Measurements from ENCODE around the gene ARHGAP24.

Gene ARHGAP24

GRCh38 chr4:85779165-85779564 is 304.2 kb downstream of the ARHGAP24 start:
- Histone ChIP-seq H3K27ac (ENCODE audit: low read depth, low read length) (no peak overlapping the region), H4K20me1 (ENCODE audit: low read depth, low read length) (no peaks in the 10 kb centered on the region), H3K4me2 (ENCODE audit: low read depth, low read length, poor library complexity, severe bottlenecking) (peak overlapping the region; percentile 46), H3F3A (ENCODE audit: insufficient read depth) (peaks cover 4% of the 10 kb centered on the region; the same call in 1 of the 2 replicates), H3K9me2 (replicated peaks; ENCODE audit: insufficient read depth, low read length) (no peaks in the 10 kb centered on the region), H3K79me2 (ENCODE audit: insufficient read depth, low read length) (no peaks in the 10 kb centered on the region), H3K27me3 (ENCODE audit: low read length) (no peaks in the 10 kb centered on the region), H3K36me3 (ENCODE audit: low read length) (no peaks in the 10 kb centered on the region), H3K9me3 (ENCODE audit: insufficient read depth, low read length) (no peaks in the 10 kb centered on the region), H3K9ac (ENCODE audit: low read length) (no peak overlapping the region), H3K4me3 (ENCODE audit: insufficient read depth, low read length, poor library complexity, severe bottlenecking) (no peak overlapping the region), H2AFZ (ENCODE audit: low read depth, low read length, severe bottlenecking) (no peak overlapping the region)
- TF ChIP-seq EZH2phosphoT487 (conservative IDR thresholded peaks at IDR 0.05; ENCODE audit: low read length) (no peak), CTCF (IDR thresholded peaks at IDR 0.05; ENCODE audit: insufficient read depth, low read length, poor library complexity, severe bottlenecking) (no peak)

GRCh38 chr4:85780664-85781063 is 305.7 kb downstream of the ARHGAP24 start:
- Histone ChIP-seq H3K4me3 (ENCODE audit: insufficient read depth, low read length, poor library complexity, severe bottlenecking) (no peak overlapping the region), H3K27ac (ENCODE audit: low read depth, low read length) (no peak overlapping the region), H3F3A (ENCODE audit: insufficient read depth) (peaks cover 4% of the 10 kb centered on the region; the same call in 1 of the 2 replicates), H3K9ac (ENCODE audit: low read length) (no peak overlapping the region), H4K20me1 (ENCODE audit: low read depth, low read length) (no peaks in the 10 kb centered on the region), H3K27me3 (ENCODE audit: low read length) (no peaks in the 10 kb centered on the region), H3K36me3 (ENCODE audit: low read length) (no peaks in the 10 kb centered on the region), H2AFZ (ENCODE audit: low read depth, low read length, severe bottlenecking) (no peak overlapping the region), H3K4me2 (ENCODE audit: low read depth, low read length, poor library complexity, severe bottlenecking) (no peak overlapping the region), H3K79me2 (ENCODE audit: insufficient read depth, low read length) (no peaks in the 10 kb centered on the region), H3K9me3 (ENCODE audit: insufficient read depth, low read length) (no peaks in the 10 kb centered on the region), H3K9me2 (replicated peaks; ENCODE audit: insufficient read depth, low read length) (no peaks in the 10 kb centered on the region)
- TF ChIP-seq CTCF (IDR thresholded peaks at IDR 0.05; ENCODE audit: insufficient read depth, low read length, poor library complexity, severe bottlenecking) (no peak), EZH2phosphoT487 (conservative IDR thresholded peaks at IDR 0.05; ENCODE audit: low read length) (no peak)

GRCh38 chr4:85783483-85783882 is 308.5 kb downstream of the ARHGAP24 start:
- H3K27ac ChIP-seq (ENCODE audit: low read depth, low read length), result no peak overlapping the region

More at GRCh38 chr4:85783483-85783882, 308.5 kb downstream of the ARHGAP24 start:
- Histone ChIP-seq H3K9ac (ENCODE audit: low read length) (no peak overlapping the region), H2AFZ (ENCODE audit: low read depth, low read length, severe bottlenecking) (no peak overlapping the region), H3K27me3 (ENCODE audit: low read length) (no peaks in the 10 kb centered on the region), H3K9me3 (ENCODE audit: insufficient read depth, low read length) (no peaks in the 10 kb centered on the region), H4K20me1 (ENCODE audit: low read depth, low read length) (no peaks in the 10 kb centered on the region), H3K4me2 (ENCODE audit: low read depth, low read length, poor library complexity, severe bottlenecking) (no peak overlapping the region), H3K36me3 (ENCODE audit: low read length) (no peaks in the 10 kb centered on the region), H3K9me2 (replicated peaks; ENCODE audit: insufficient read depth, low read length) (no peaks in the 10 kb centered on the region), H3K4me3 (ENCODE audit: insufficient read depth, low read length, poor library complexity, severe bottlenecking) (no peak overlapping the region), H3F3A (ENCODE audit: insufficient read depth) (peaks cover 3% of the 10 kb centered on the region; the same call in 1 of the 2 replicates), H3K79me2 (ENCODE audit: insufficient read depth, low read length) (no peaks in the 10 kb centered on the region)
- TF ChIP-seq EZH2phosphoT487 (conservative IDR thresholded peaks at IDR 0.05; ENCODE audit: low read length) (no peak), CTCF (IDR thresholded peaks at IDR 0.05; ENCODE audit: insufficient read depth, low read length, poor library complexity, severe bottlenecking) (no peak)
